Lung (tissue), 12 donors: Measurements from ENCODE around the gene ATG4A. TPM values are rescaled to one million over a fixed set of nuclear protein-coding genes. Genes with fewer than 3 reads are reported as not detected.

Experiments
- ATAC-seq: fragments of 200-7000 bp; cut with Tn5 transposase; one replicate; pipeline ENCODE4 v1.9.1; 2020; ENCODE audit warnings: moderate number of reproducible peaks; ENCODE audit not compliant: insufficient read depth, low FRiP score
- DNase-seq, 3 donors: peaks; one replicate each; pipeline ENCODE4 v3.0.0-alpha.2; 2013 to 2017
- H3K27ac ChIP-seq, 2 donors: one replicate each; pipeline ENCODE4 v1.5.1; 2013; ENCODE audit warnings: mild to moderate bottlenecking in 2 of 2, moderate library complexity in 2 of 2, control low read depth in 1 of 2, inconsistent platforms in 1 of 2, low read depth in 1 of 2, low read length in 1 of 2
- H3K27me3 ChIP-seq, 3 donors: one replicate each; pipeline ENCODE4 v1.5.1; 2013; ENCODE audit warnings: low read length in 2 of 3; ENCODE audit not compliant: control insufficient read depth in 3 of 3, insufficient read depth in 3 of 3
- H3K36me3 ChIP-seq, 4 donors: one replicate each; pipeline ENCODE4 v1.5.1; 2013; ENCODE audit warnings: low read length in 4 of 4, mild to moderate bottlenecking in 1 of 4, moderate library complexity in 1 of 4; ENCODE audit not compliant: control insufficient read depth in 4 of 4, insufficient read depth in 4 of 4
- H3K4me1 ChIP-seq, 5 donors: one replicate each; pipeline ENCODE4 v1.5.1; 2013; ENCODE audit warnings: low read length in 5 of 5, mild to moderate bottlenecking in 2 of 5, moderate library complexity in 1 of 5; ENCODE audit not compliant: control insufficient read depth in 5 of 5, insufficient read depth in 5 of 5
- H3K4me3 ChIP-seq: one replicate; pipeline ENCODE4 v1.5.1; 2013; ENCODE audit warnings: mild to moderate bottlenecking, control low read depth, moderate library complexity
- H3K9ac ChIP-seq, 2 donors: one replicate each; pipeline ENCODE4 v1.5.1; 2013; ENCODE audit warnings: low read length in 2 of 2, control low read depth in 1 of 2; ENCODE audit not compliant: insufficient read depth in 1 of 2
- H3K9me3 ChIP-seq, 4 donors: one replicate each; pipeline ENCODE4 v1.5.1; 2013; ENCODE audit warnings: low read length in 3 of 4, mild to moderate bottlenecking in 1 of 4, moderate library complexity in 1 of 4; ENCODE audit not compliant: control insufficient read depth in 4 of 4, insufficient read depth in 3 of 4
- CTCF ChIP-seq: IDR thresholded peaks from 2 replicates; pipeline ENCODE4 v1.5.1; 2012; ENCODE audit warnings: mild to moderate bottlenecking; ENCODE audit errors: control extremely low read depth, extremely low read depth
- WGBS, 2 donors: extraction: QIAGEN DNeasy Blood & Tissue Kit; methylation state at CpG; one replicate each; pipeline ENCODE4 v1.1.7; 2013; 5-methylcytosine and 5-hydroxymethylcytosine counted together
- polyA plus RNA-seq, 2 donors: library from polyadenylated mRNA; stranded (reverse); fragments of 200-250 nt; gene quantifications; one replicate each; pipeline ENCODE4 v1.2.1, GENCODE V29; 2013
- total RNA-seq, 2 donors: library from RNA; depleted of rRNA in 1 of 2; stranded (reverse); fragments of >200 nt in 1 of 2; gene quantifications; one replicate each; pipeline ENCODE4 v1.2.1, GENCODE V29; 2014 to 2021
- donor health status: control.
- donor health status: control.
- donor health status: Bipolar disorder and iron deficiency.
- donor health status: healthy.
- donor health status: DM: yes; HTN: yes; CAD: no.

ATG4A gene
- total and polyA plus RNA-seq, 4 donors: 12.5 to 14.9 (median 14.1) TPM

GRCh38 chrX:108165383-108166111 is 74.0 kb downstream of the ATG4A start:
- no peak overlapping the region for H3K27ac ChIP-seq
- H3K9ac ChIP-seq: no peak overlapping the region
- no peak for ATAC-seq
- H3K4me3 ChIP-seq: no peak overlapping the region
- TF ChIP-seq CTCF: no peak
- H3K36me3 ChIP-seq: no peaks in the 10 kb centered on the region
- peaks cover 0 to 3% (median 0%) of the 10 kb centered on the region in 5 donors for H3K4me1 ChIP-seq
- DNase-seq: peak; percentile 43 to 66 (median 51)
- 67 to 86% methylated on average over 7 of the region's 7 CpGs for WGBS, 2 donors
- H3K9me3 ChIP-seq: peaks cover 0 to 2% (median 0%) of the 10 kb centered on the region in 4 donors
- peaks cover 0 to 16% (median 4%) of the 10 kb centered on the region in 3 donors for H3K27me3 ChIP-seq

- no peak for DNase-seq
- H3K27me3 ChIP-seq: peaks cover 0 to 20% (median 4%) of the 10 kb centered on the region in 3 donors
- no peak overlapping the region for H3K9ac ChIP-seq
- no peaks in the 10 kb centered on the region for H3K36me3 ChIP-seq
- H3K4me1 ChIP-seq: peaks cover 0 to 3% (median 0%) of the 10 kb centered on the region in 5 donors
- 70 to 82% methylated on average over 5 of the region's 5 CpGs for WGBS, 2 donors
- no peak overlapping the region for H3K27ac ChIP-seq
- no peak overlapping the region for H3K4me3 ChIP-seq
- TF ChIP-seq CTCF: no peak
- H3K9me3 ChIP-seq: peaks cover 0 to 2% (median 0%) of the 10 kb centered on the region in 4 donors
- ATAC-seq: no peak
Measured at GRCh38 chrX:108167211-108167872, 75.8 kb downstream of the ATG4A start.

GRCh38 chrX:108168961-108169740 is 77.6 kb downstream of the ATG4A start:
- Histone ChIP-seq H3K27me3 (peaks cover 0 to 34% (median 0%) of the 10 kb centered on the region in 3 donors), H3K9me3 (no peaks in the 10 kb centered on the region), H3K4me3 (no peak overlapping the region), H3K4me1 (peaks cover 0 to 3% (median 0%) of the 10 kb centered on the region in 5 donors), H3K36me3 (no peaks in the 10 kb centered on the region), H3K27ac (no peak overlapping the region), H3K9ac (no peak overlapping the region)
- no peak for TF ChIP-seq CTCF
- DNase-seq (no peak), ATAC-seq (no peak)
- WGBS, 2 donors: 83 to 93% methylated on average over 9 of the region's 9 CpGs
